GM12801 (cell line): ENCODE results near the gene MXD3.

Source experiments
- CTCF ChIP-seq: IDR thresholded peaks from one replicate; pipeline ENCODE4 v1.5.1; 2011; ENCODE audit warnings: control low read depth; ENCODE audit not compliant: insufficient read length; ENCODE audit errors: extremely low read depth

Gene MXD3

GRCh38 chr5:177302354-177303110 lies 9.2 kb downstream of the MXD3 start:
- TF ChIP-seq CTCF: no peak

GRCh38 chr5:177301503-177302165 lies 10.1 kb downstream of the MXD3 start:
- no peak for TF ChIP-seq CTCF

- no peak for TF ChIP-seq CTCF
These were observed 10.7 kb downstream of the MXD3 start for GRCh38 chr5:177300951-177301350.

GRCh38 chr5:177300236-177300880 lies 11.3 kb downstream of the MXD3 start:
- no peak for TF ChIP-seq CTCF

- TF ChIP-seq CTCF: no peak
These were observed 12.0 kb downstream of the MXD3 start for GRCh38 chr5:177299697-177300096.

GRCh38 chr5:177297922-177298321 lies 13.8 kb downstream of the MXD3 start:
- TF ChIP-seq CTCF: no peak

- TF ChIP-seq CTCF: no peak
These were observed 15.1 kb downstream of the MXD3 start for GRCh38 chr5:177296581-177296980.
